Anterior cingulate cortex (tissue), 58 donors: Measurements from ENCODE around the gene MOB2.

Source experiments
- DNase-seq, 58 donors: peaks; one replicate each; lab custom pipeline; 2025; lab: John Stamatoyannopoulos, UW

MOB2 gene

GRCh38 chr11:1506981-1507380 lies 20.4 kb upstream of the MOB2 start:
- no peak for DNase-seq

DNA sequence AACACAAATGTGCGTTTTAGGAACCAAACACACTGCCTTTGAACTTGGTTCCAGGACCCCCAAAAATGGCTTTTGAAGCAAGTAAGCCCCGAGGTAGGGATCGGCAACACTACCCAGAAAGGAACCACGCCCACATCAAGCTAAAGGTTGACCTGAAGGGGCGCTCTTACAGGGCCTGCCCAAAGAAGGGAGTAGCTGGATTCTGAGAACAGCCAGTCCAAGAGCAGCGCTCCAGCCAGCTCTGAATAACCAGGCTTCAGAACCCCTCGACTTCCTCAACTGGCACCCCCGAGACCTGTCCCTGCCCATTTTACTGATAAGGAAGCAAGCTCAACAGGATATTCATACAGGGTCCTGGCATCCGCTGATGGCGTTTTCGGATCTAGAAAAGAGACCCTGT lies 18.9 kb upstream of the MOB2 start:
- no peak for DNase-seq

DNA sequence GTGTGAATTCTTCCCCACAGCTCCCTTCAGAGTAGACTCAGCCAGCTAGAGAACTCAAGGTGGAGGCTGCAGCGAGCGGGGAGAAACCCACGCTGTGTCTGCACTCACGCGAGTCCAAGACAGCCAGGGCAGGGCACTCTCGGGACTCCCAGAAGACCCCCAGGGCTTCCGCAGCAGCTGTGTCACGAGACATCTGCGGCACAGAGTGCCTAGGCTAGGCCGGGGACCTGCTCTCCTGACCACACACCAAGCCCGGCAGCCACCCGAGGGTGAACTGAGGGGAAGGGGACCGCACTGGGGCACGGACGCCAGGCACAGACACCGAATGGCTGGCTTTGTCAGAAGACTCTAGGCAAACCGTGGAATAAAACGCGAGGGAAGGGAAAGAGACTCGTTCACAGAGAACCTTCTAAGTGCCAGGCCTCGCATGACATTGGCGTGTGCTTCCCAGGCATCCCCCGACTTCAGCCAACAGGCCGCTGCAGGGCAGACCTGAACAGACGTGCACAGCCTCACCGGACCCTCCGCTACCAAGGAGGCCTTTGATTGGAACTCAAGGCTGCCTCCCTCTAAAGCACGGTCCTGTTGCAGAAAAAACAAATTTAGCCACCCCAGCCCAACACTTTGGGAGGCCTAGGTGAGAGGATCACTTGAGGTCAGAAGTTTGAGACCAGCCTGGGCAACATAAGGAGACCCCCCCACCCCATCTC lies 18.2 kb upstream of the MOB2 start:
- DNase-seq: no peak

DNA sequence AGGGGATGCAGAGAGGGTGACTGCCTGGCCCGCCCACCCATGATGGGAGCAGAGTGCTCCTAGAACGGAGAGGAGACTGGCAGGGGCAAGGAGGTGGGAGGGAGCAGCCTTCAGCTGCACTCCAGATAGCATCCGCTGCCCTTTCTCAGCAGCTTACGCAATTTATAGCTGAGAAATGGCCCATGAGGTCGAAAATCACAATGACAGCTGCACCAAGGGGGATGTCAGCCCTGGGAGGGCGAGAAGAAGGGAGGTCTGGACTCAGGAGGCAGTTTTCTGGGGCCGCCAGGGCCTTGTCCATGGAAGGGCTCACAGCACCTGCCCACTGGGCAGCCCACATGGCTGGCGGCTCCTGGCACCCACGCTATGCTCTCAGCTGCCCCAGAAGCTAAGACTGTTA lies 17.6 kb upstream of the MOB2 start:
- DNase-seq: no peak

- DNase-seq: peak in 37 of 58 donors; percentile 14 to 63 (median 45)
Measured at GRCh38 chr11:1503708-1504104, 17.1 kb upstream of the MOB2 start.

DNA sequence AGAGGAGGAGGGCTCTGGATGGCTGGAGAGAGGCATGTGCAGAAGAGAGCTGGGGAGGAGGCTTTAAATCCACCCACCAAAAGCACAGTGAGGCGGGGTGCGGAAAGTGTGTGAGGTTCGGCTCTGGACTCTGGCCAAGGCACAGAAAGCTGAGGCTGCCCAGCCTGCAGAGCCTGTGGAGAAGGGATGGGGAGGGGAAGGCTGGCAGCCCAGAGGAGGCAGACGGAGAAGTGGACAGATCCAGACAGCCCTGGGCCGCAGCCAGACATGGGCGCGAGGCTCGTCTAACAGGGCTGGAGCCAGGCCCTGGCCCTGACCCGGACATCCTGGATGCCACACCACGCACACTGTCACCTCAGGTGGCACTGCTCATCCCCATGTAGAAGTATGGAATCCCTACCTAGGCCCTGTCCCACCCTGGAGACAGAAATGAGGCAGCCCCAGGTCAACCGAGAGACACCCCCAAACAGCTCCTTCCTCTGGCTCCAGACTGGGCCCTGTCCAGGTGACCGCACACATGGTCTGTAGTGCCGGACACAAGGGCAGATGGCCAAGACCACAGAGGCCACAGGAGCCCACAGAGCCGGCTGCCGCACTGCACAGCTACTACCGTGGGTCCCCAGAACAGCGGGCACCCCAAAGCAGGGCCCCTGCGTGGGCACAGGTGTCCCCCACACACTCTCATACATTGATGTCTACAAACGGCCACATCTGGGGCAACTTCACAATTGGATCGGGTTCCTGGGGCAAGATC lies 16.6 kb upstream of the MOB2 start:
- peak in 51 of 58 donors; percentile 28 to 89 (median 64) for DNase-seq

- no peak for DNase-seq
Measured at GRCh38 chr11:1502168-1502953, 15.8 kb upstream of the MOB2 start.

DNA sequence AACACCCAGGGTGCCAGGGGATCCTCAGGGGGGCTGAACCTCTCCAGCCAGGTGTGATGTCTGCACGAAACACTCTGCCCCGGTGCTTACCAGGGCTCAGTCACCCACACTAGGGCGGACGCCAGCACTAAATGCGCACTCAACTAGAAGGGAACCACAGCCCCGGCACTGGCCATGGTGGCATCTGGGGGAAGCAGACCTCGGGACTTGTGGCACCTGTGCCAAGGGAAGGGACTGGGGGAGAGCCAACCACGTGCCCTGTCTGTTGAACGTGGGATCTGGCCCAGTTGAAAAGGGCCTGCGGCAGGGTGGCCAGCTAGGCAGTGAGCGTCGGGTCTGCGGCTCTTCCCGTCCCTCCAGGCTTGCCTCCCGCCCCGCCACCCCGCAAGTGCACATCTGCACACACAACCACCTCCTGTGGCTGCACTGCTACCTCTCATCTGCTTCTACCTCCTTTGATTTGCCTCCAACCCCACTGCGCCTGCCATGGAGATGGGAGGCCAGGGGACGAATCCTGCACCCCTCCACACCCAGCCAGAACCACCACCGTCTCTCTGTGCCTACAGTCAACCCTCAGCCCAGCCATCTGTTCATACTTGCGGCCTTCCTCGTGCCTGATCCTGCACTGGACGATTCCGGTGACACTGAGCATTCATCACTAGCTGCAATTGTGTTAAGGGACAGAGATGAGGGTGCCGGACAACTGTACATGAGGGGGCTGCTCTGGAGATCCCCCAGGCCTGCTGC lies 15.0 kb upstream of the MOB2 start:
- DNase-seq: peak in 4 of 58 donors; percentile 23 to 29 (median 28)

DNA sequence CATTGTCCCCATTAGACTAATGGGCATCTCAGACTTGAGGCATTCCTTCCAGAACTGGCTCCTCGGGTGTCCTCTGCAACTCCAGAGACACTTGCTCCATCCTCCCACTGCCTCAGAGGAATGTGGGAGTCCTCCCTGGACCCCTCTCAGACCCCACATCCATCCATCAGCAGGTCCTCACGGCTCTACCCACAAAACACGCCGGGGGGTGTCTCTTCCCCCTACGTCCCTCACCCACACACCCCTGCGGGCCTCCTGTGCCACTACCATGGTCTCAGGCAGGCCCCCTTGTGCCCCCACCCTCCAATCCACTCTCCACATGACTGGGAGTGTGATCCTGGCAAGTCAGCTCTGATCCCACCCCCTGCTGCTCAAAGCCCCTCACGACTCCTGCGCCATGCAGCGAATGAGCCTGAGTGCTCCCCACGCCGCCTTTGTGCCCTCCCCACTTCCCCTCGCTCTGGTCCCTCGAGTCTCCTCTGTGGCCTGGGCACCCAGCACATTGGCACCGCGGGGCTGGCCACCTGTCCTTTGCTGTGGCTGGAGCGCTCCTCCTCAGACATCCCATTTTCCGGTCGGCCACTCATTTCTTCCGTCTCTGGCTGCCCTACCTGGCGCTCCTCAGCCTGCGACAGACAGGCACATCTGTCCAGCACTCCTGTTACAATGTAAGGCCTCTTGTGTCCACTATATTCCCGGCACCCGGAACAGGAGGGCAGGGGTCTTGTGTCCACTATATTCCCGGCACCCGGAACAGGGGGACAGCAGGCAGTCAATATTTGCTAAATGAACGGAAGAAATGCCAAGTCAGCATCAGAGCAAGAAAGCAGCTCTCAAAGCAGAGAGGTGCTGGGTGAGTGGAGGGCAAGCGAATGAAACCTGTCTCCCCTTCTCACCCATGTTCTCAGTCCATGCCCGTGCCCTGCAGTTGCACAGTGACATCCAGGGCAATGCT lies 14.2 kb upstream of the MOB2 start:
- DNase-seq: no peak

DNA sequence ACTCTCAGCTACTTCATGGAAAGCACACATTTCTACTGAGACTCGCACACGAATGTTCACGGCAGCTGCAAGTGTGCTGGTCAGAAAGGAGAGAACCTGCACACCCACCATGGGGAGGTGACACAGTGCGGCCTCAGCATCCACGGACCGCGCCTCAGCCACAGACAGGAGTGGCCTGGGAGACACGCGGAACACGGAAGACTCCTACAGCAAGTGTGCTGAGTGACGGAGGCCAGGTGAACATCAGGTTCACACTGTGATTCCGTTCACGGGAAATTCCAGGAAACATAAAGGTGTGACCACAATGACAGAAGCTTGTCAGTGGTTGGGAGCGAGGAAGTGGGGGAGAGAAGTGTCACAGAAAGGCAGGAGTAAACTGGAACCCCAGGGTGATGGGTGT lies 13.3 kb upstream of the MOB2 start:
- no peak for DNase-seq

- DNase-seq: no peak
Measured at GRCh38 chr11:1499261-1499890, 12.8 kb upstream of the MOB2 start.

GRCh38 chr11:1498262-1498661 lies 11.7 kb upstream of the MOB2 start:
- DNase-seq: no peak

DNA sequence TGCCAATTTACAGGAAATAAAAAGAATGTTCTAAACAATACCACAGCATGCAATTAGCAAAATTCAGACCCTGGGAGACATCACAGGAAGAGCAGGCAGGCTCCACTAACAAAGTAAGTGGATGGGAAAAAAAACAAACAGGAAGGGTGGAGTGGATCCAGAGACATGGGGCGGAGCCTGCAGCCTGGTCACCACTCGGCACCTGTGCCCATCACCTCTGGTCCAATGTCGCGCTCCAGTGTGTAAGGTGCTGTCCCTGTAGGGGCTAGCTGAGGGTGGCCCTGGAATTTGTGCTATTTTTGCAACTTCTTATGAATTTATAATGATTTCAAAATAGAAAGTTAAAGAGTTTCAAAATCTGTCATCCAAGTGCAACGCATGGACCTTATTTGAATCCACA lies 11.0 kb upstream of the MOB2 start:
- no peak for DNase-seq

GRCh38 chr11:1496761-1497095 lies 10.1 kb upstream of the MOB2 start:
- DNase-seq: no peak

GRCh38 chr11:1496091-1496760 lies 9.6 kb upstream of the MOB2 start:
- DNase-seq: no peak

GRCh38 chr11:1494650-1495049 lies 8.1 kb upstream of the MOB2 start:
- DNase-seq: no peak

DNA sequence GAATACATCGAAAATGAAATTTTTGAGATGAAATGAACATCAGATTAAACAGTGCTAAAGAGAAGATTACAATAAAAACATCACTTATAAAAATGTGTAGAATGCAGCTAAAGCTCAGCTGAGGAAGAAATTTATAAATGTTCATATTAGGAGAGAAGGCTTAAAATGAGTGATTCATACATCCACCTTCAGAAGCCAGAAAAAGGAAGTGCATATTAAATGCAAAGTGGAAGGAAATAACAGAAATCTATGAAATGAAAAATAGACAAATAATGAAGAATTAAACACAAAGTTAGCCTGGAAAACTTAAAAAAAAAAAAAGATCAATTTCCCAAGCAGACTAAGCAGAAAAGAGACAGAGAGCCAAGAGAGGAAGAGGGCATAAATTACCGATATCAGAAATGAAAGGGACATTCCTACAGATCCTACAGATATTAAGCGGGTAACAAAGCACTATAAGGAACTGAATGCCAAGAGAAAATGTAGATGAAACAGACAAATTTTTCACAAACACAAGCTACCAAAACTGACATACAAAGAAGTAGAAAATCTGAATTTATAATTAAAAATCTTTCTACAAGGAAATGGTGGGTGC lies 7.2 kb upstream of the MOB2 start:
- DNase-seq: no peak

DNA sequence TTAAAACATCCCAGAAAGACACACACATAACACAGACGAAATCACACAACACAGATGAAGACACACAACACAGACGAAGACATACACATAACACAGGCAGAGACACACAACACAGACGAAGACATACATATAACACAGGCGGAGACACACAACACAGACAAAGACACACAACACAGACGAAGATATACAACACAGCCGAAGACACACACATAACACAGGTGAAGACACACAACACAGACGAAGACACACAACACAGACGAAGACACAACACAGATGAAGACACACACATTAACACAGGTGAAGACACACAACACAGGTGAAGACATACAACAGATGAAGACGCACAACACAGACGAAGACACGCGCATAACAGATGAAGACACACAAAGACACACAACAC lies 4.8 kb upstream of the MOB2 start:
- DNase-seq: no peak
